ENCODE results near the gene H19. TPM values are rescaled to one million over a fixed set of nuclear protein-coding genes. Genes with fewer than 3 reads are reported as not detected.

H19 gene
- total RNA-seq, 1 donor from 2014 or later = 55.8 TPM

DNA sequence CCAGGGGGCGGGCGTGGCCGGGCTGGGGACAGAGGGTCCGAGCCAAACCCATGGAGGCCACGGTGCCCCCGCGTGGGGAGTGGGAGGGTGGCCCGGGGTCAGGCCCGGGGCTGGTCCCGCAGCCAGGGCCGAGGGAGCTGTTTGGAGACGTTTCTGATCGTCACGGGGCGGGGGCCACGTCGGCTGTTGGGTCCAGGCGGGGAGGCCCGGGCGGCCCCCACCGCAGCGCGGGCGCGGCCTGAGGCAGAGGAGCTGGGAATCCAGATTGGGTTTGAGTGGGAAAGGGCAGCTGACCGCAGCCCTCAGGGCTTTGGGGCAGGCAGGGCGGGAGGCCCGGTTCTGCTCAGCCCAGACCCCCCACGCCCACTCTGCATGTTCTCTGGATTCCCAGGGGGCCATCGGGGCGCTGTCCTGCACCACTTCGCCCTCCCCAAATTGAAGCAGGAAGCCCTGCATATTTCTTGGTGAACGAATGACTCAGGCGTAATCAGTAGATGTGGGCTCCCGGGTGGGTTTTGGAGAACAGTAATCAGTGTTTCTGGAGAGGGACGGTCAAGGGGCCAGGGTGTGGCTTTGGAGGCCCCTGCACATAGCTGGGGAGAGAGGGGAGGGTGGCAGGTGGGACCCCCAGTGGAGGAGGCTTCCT lies 49.9 kb downstream of the H19 start:
- DNase-seq (no peak), ATAC-seq (peak; percentile 24)
- H3K9me3 ChIP-seq = no peaks in the 10 kb centered on the region
- no peaks in the 10 kb centered on the region for H3K36me3 ChIP-seq
- no peak overlapping the region for H3K27ac ChIP-seq
- TF ChIP-seq, protein P1, sequence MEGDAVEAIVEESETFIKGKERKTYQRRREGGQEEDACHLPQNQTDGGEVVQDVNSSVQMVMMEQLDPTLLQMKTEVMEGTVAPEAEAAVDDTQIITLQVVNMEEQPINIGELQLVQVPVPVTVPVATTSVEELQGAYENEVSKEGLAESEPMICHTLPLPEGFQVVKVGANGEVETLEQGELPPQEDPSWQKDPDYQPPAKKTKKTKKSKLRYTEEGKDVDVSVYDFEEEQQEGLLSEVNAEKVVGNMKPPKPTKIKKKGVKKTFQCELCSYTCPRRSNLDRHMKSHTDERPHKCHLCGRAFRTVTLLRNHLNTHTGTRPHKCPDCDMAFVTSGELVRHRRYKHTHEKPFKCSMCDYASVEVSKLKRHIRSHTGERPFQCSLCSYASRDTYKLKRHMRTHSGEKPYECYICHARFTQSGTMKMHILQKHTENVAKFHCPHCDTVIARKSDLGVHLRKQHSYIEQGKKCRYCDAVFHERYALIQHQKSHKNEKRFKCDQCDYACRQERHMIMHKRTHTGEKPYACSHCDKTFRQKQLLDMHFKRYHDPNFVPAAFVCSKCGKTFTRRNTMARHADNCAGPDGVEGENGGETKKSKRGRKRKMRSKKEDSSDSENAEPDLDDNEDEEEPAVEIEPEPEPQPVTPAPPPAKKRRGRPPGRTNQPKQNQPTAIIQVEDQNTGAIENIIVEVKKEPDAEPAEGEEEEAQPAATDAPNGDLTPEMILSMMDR (IDR thresholded peaks at IDR 0.05) = no peak
- H3K27me3 ChIP-seq = no peaks in the 10 kb centered on the region
- no peaks in the 10 kb centered on the region for H3K4me1 ChIP-seq
- H3K4me3 ChIP-seq = no peak overlapping the region
- intact Hi-C loops (cut with DNase I) = no loop called here

DNA sequence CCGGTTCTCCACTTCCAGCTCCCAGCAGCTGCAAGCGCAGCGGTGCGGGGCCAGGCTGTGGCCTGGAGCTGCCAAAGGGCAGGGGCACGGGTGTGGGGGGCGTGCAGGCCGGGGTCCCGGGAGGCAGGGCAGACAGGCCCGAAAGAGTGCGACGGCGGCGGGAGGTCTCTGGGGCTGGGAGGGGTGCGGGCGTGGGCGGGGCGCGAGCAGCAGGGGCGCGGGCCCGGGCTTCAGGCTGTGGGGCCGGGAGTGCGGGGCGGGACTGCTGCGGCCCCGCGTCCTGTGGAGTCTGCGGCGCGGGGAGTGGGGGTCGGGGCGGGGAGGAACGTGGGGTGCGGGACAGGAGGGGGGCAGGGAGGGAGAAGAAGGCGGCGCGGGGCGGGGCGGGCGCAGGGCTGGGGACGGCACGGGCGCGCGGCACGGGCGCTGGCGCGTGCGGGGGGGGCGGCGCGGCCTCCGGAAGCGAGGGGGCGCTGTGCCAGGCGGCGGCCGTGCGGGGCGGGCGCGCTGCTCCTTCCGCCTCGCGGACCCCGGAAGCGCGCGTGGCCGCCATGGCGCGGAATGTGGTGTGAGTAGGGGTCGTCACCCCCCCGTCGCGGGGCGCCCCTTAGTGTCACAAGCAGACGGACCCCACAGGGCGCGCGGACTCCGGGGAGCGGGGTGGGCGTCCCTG lies 50.7 kb downstream of the H19 start, which contains the start of gene MRPL23:
Gene MRPL23, plus strand, starts transcription at position 521 of the 673 bp plus-strand sequence. Its CDS starts 31 bp downstream, at position 552.
- Histone ChIP-seq H3K4me3 (no peak within 1 kb of the TSS), H3K36me3 (no peaks in the 10 kb centered on the region), H3K9me3 (no peaks in the 10 kb centered on the region), H3K4me1 (no peaks in the 10 kb centered on the region), H3K27me3 (no peaks in the 10 kb centered on the region), H3K27ac (no peak within 1 kb of the TSS)
- TF ChIP-seq, protein P1 (IDR thresholded peaks at IDR 0.05) = no peak
- ATAC-seq = peak; percentile 93
- peak; percentile 65 for DNase-seq
- intact Hi-C loops (cut with DNase I) = no loop called here

Other genes with a start within 250 kb of the H19 start
- gene IFITM10, start 247.2 kb downstream of the H19 start, total RNA-seq = 7.9 TPM
- gene CTSD, start 233.9 kb downstream of the H19 start, total RNA-seq = 2,038 TPM
- gene SYT8, start 162.9 kb downstream of the H19 start, total RNA-seq = 12.5 TPM
- gene TNNI2, start 158.9 kb downstream of the H19 start, total RNA-seq = 6.9 TPM
- gene LSP1, start 144.8 kb downstream of the H19 start, total RNA-seq = 78.2 TPM
- gene PRR33, start 105.9 kb downstream of the H19 start, total RNA-seq = not detected
- gene TNNT3, start 78.1 kb downstream of the H19 start, total RNA-seq = 0.43 TPM
- 58.6 TPM for gene MRPL23, start 50.5 kb downstream of the H19 start, total RNA-seq
- 8.8 TPM for gene IGF2, start 141.5 kb upstream of the H19 start, total RNA-seq
- gene INS, start 163.4 kb upstream of the H19 start, total RNA-seq = not detected
- gene TH, start 174.0 kb upstream of the H19 start, total RNA-seq = not detected

Measured in upper lobe of right lung (tissue), 1 donor.